Gastrocnemius medialis (tissue), 4 donors: ENCODE data around the gene KLHL40. TPM values are rescaled to one million over a fixed set of nuclear protein-coding genes. Genes with fewer than 3 reads are reported as not detected.

ENCODE experiments used
- ATAC-seq, 2 donors: fragments of 150-250 bp; one replicate each; pipeline ENCODE4 v1.9.1; 2016
- DNase-seq, 2 donors: peaks; one replicate each; pipeline ENCODE4 v3.0.0-alpha.2; 2019
- H3K27ac ChIP-seq, 4 donors: fragments of 200-600 bp; sonication (generic); 1 replicate in 1 of 4; 2 replicates in 3 of 4; pipeline ENCODE4 v1.5.1; 2016 to 2018; ENCODE audit warnings: mild to moderate bottlenecking in 2 of 4, moderate library complexity in 1 of 4
- H3K27me3 ChIP-seq, 3 donors: fragments of 200-600 bp; sonication (generic) in 2 of 3; 1 replicate in 1 of 3; 2 replicates in 2 of 3; pipeline versions ENCODE4 v1.5.1 to v1.6.0; 2016 to 2019; ENCODE audit warnings: mild to moderate bottlenecking in 1 of 3, moderate library complexity in 1 of 3
- H3K36me3 ChIP-seq, 2 donors: fragments of 200-600 bp; sonication (generic) in 1 of 2; one replicate each; pipeline ENCODE4 v1.5.1; 2017 to 2018
- H3K4me1 ChIP-seq, 2 donors: fragments of 200-600 bp; sonication (generic) in 1 of 2; one replicate each; pipeline ENCODE4 v1.5.1; 2016 to 2017; ENCODE audit warnings: mild to moderate bottlenecking in 2 of 2
- H3K4me3 ChIP-seq, 4 donors: fragments of 200-600 bp; sonication (generic) in 3 of 4; 1 replicate in 1 of 4; 2 replicates in 3 of 4; pipeline ENCODE4 v1.5.1; 2016 to 2019; ENCODE audit warnings: mild to moderate bottlenecking in 2 of 4
- H3K9me3 ChIP-seq, 3 donors: fragments of 200-600 bp; sonication (generic) in 2 of 3; 1 replicate in 1 of 3; 2 replicates in 2 of 3; pipeline ENCODE4 v1.5.1; 2016 to 2019
- CTCF ChIP-seq, 5 experiments: fragments of 450-650 bp in 3 of 5; fragments of 200-600 bp in 2 of 5; sonication (generic) in 2 of 5; IDR thresholded peaks in 4 of 5; conservative IDR thresholded peaks in 1 of 5; 1 replicate in 4 of 5; 2 replicates in 1 of 5; pipeline ENCODE4 v1.5.1; 2016 to 2019; ENCODE audit warnings: antibody characterized with exemption in 5 of 5, mild to moderate bottlenecking in 3 of 5, moderate library complexity in 3 of 5
- POLR2A ChIP-seq, 2 donors: fragments of 450-650 bp; IDR thresholded peaks; one replicate each; pipeline ENCODE4 v1.6.1; 2017; ENCODE audit warnings: antibody characterized with exemption in 2 of 2, mild to moderate bottlenecking in 2 of 2, moderate library complexity in 2 of 2
- in situ Hi-C, 4 donors: fragments of 200-750 bp; cut with MboI; loops; one replicate each; pipeline versions ENCODE4 v1.15.0 to v1.8.0; 2017; ENCODE audit warnings: low sequenced_read_pairs in 4 of 4
- intact Hi-C: fragments of 100-400 bp; cut with DNase I; formaldehyde crosslinking; loops from one replicate; pipeline ENCODE4 v1.15.1; 2023; ENCODE audit warnings: low total_unique reads
- total RNA-seq, 4 donors: library from RNA; depleted of rRNA; stranded (reverse); fragments of >200 nt; gene quantifications; one replicate each; pipeline versions ENCODE4 v1.1.0 to v1.2.3, GENCODE V29; 2016

Gene KLHL40
- total RNA-seq, 4 donors from 2014 or later = 197 to 682 (median 397) TPM

DNA sequence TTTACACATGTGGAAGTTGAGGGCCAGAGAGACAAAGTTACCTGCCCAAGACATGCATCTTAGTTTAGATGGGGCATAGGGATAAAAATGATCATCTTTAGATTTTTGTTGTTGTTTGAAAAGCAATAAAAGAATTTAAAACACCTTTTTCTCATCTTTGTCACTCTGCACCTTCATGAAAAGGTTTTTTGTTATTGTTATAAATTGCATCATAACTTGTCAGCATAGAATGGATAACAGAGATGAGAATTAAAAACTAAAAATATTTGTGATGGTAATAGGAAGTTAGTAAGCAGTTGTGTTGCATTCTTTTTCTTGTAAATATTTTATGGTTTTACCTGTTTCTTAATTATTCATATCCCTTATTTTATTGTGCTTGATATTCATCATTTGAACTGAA is 45.2 kb upstream of the KLHL40 start:
- intact Hi-C loops = no loop called here
- in situ Hi-C loops = no loop called here
- TF ChIP-seq POLR2A (IDR thresholded peaks at IDR 0.05) = no peak
- no peak for TF ChIP-seq CTCF (IDR thresholded peaks at IDR 0.05 in 4 of 5, conservative IDR thresholded peaks at IDR 0.05 in 1 of 5)
- Histone ChIP-seq H3K27me3 (no peaks in the 10 kb centered on the region), H3K27ac (peak overlapping the region in 1 of 4 donors; percentile 23), H3K4me1 (peaks cover 0 to 4% of the 10 kb centered on the region in 2 donors), H3K9me3 (no peaks in the 10 kb centered on the region), H3K36me3 (peaks cover 0 to 96% of the 10 kb centered on the region in 2 donors), H3K4me3 (no peak overlapping the region)
- ATAC-seq (no peak), DNase-seq (no peak)

DNA sequence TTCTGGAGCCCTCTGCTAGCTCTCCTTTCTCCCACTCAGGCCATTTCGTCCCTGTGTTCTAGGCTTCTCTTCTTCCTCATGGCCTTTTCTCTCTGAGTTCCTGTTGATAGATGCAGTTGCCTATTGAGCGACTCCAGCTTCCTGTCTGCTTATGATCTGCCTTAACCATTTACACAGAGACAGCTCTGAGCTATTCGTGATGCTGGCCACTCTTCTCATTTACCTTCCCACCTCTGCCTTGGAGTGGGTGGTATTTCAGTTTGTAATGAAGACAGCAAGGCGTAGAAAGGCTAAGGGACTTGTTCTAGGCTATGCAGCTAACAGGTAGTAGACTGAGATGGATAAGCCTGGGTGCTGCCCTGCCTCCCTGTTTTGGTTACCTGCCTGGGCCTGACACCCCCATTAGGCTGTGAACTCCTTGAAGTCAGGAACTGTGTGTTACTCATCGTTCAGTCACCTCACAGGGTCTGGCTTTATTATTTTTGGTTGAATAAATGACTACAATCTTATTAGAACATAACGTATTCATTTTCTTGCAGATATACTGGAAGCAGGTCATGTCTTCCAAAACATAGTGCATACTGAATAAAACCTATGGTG is 44.5 kb upstream of the KLHL40 start:
- H3K4me3 ChIP-seq = no peak overlapping the region
- peaks cover 0 to 96% of the 10 kb centered on the region in 2 donors for H3K36me3 ChIP-seq
- ATAC-seq = no peak
- in situ Hi-C loops (no loop called here), intact Hi-C loops (no loop called here)
- TF ChIP-seq CTCF (IDR thresholded peaks at IDR 0.05 in 4 of 5, conservative IDR thresholded peaks at IDR 0.05 in 1 of 5) = no peak
- H3K27me3 ChIP-seq = no peaks in the 10 kb centered on the region
- peaks cover 0 to 4% of the 10 kb centered on the region in 2 donors for H3K4me1 ChIP-seq
- DNase-seq = no peak
- no peaks in the 10 kb centered on the region for H3K9me3 ChIP-seq
- H3K27ac ChIP-seq = peak overlapping the region in 1 of 4 donors; percentile 23

GRCh38 chr3:42647821-42648459 is 37.4 kb upstream of the KLHL40 start:
- intact Hi-C loops = loop anchor here (2.0 kb wide), 1 partner anchor 55 kb away; no protein-coding TSS in a partner anchor
- TF ChIP-seq CTCF (IDR thresholded peaks at IDR 0.05 in 4 of 5, conservative IDR thresholded peaks at IDR 0.05 in 1 of 5) (no peak), POLR2A (IDR thresholded peaks at IDR 0.05) (no peak)
- H3K27me3 ChIP-seq = no peaks in the 10 kb centered on the region
- H3K4me1 ChIP-seq = peaks cover 13 to 14% of the 10 kb centered on the region in 2 donors
- DNase-seq (no peak), ATAC-seq (no peak)
- peak overlapping the region in 2 of 4 donors; percentile 16 to 34 for H3K27ac ChIP-seq
- no peaks in the 10 kb centered on the region for H3K9me3 ChIP-seq
- peaks cover 0 to 45% of the 10 kb centered on the region in 2 donors for H3K36me3 ChIP-seq
- in situ Hi-C loops = no loop called here
- H3K4me3 ChIP-seq = no peak overlapping the region

DNA sequence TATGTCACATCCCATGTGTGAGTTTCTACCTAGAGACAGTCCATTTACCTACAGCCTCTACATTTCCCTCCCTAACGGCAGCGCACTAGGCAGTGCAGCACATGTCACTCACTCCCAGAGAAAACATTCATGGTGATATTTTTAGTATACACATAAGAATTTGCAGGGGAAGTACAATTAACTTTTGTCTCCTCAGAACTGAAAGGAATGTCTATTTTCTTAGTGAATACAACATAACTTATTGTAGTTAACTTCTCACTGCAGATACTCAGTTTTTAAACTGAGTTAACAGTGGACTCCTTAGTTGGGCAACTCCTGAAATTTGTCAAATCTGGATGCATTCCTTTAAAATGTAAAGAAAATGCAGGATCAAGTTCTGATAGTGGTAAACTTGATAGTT is 36.3 kb upstream of the KLHL40 start:
- Histone ChIP-seq H3K4me3 (no peak overlapping the region), H3K9me3 (no peaks in the 10 kb centered on the region), H3K36me3 (peaks cover 0 to 34% of the 10 kb centered on the region in 2 donors), H3K27ac (peak overlapping the region in 1 of 4 donors; percentile 11), H3K27me3 (no peaks in the 10 kb centered on the region), H3K4me1 (peaks cover 20 to 21% of the 10 kb centered on the region in 2 donors)
- intact Hi-C loops = loop anchor here (2.0 kb wide), 1 partner anchor 56 kb away; no protein-coding TSS in a partner anchor
- ATAC-seq (no peak), DNase-seq (no peak)
- in situ Hi-C loops = no loop called here
- no peak for TF ChIP-seq CTCF (IDR thresholded peaks at IDR 0.05 in 4 of 5, conservative IDR thresholded peaks at IDR 0.05 in 1 of 5)
- TF ChIP-seq POLR2A (IDR thresholded peaks at IDR 0.05) = no peak
